Natural killer cell (primary cell): ENCODE measurements around the gene TSKU. TPM values are rescaled to one million over a fixed set of nuclear protein-coding genes. Genes with fewer than 3 reads are reported as not detected.

Source experiments
- ATAC-seq, 3 donors: fragments of 150-1000 bp in 2 of 3; fragments of 200-7000 bp in 1 of 3; cut with Tn5 transposase; 1 replicate in 1 of 3; 2 replicates in 2 of 3; pipeline ENCODE4 v1.10.0; 2021; ENCODE audit warnings: mild to moderate bottlenecking in 2 of 3, moderate library complexity in 2 of 3
- DNase-seq, 2 donors: peaks; one replicate each; pipeline versions ENCODE4 v3.0.0 to v3.0.0-alpha.2; 2013 to 2021; ENCODE audit warnings: mixed read lengths in 1 of 2
- H3K27ac ChIP-seq: one replicate; pipeline ENCODE4 v1.5.1; 2013; ENCODE audit warnings: mild to moderate bottlenecking, low read length
- H3K27me3 ChIP-seq: one replicate; pipeline ENCODE4 v1.6.1; 2013; ENCODE audit warnings: low read length; ENCODE audit not compliant: control insufficient read depth, insufficient read depth
- H3K36me3 ChIP-seq: one replicate; pipeline ENCODE4 v1.6.1; 2013; ENCODE audit warnings: low read length; ENCODE audit not compliant: control insufficient read depth, insufficient read depth
- H3K4me1 ChIP-seq: one replicate; pipeline ENCODE4 v1.6.1; 2013; ENCODE audit warnings: low read length; ENCODE audit not compliant: control insufficient read depth, insufficient read depth
- H3K4me3 ChIP-seq: one replicate; pipeline ENCODE4 v1.5.1; 2013; ENCODE audit warnings: low read length
- H3K9me3 ChIP-seq: one replicate; pipeline ENCODE4 v1.6.1; 2013; ENCODE audit warnings: low read length; ENCODE audit not compliant: control insufficient read depth, insufficient read depth
- H3K27ac Mint-ChIP-seq, 2 donors: one replicate each; pipeline ENCODE4 v1.8.0; 2022; ENCODE audit warnings: mild to moderate bottlenecking in 2 of 2, mixed read lengths in 2 of 2, moderate library complexity in 1 of 2
- H3K27me3 Mint-ChIP-seq, 2 donors: one replicate each; pipeline ENCODE4 v1.8.0; 2022; ENCODE audit warnings: low read depth in 2 of 2, mixed read lengths in 2 of 2
- H3K36me3 Mint-ChIP-seq: one replicate; pipeline ENCODE4 v1.8.0; 2022; ENCODE audit warnings: mixed read lengths
- H3K4me1 Mint-ChIP-seq, 2 donors: one replicate each; pipeline ENCODE4 v1.8.0; 2022; ENCODE audit warnings: mixed read lengths in 2 of 2
- H3K4me3 Mint-ChIP-seq: one replicate; pipeline ENCODE4 v1.8.0; 2022; ENCODE audit warnings: mild to moderate bottlenecking, moderate library complexity, mixed read lengths
- H3K9me3 Mint-ChIP-seq, 2 donors: one replicate each; pipeline ENCODE4 v1.8.0; 2022; ENCODE audit warnings: mixed read lengths in 2 of 2
- WGBS: methylation state at CpG from one replicate; pipeline ENCODE4 v1.1.7; 2013; ENCODE audit warnings: missing lambda C conversion rate; ENCODE audit not compliant: insufficient coverage; 5-methylcytosine and 5-hydroxymethylcytosine counted together
- intact Hi-C: fragments of 100-400 bp; cut with micrococcal nuclease; formaldehyde crosslinking; loops from one replicate; pipeline ENCODE4 v1.14.2; 2022
- total RNA-seq, 4 donors: library from RNA; stranded (reverse); fragments of 120-200 nt in 1 of 4; gene quantifications; one replicate each; pipeline versions ENCODE4 v1.2.3 to v1.2.4, GENCODE V29; 2013 to 2022
- TF ChIP-seq, protein P1 (sequence below): fragments of 200-600 bp; IDR thresholded peaks from one replicate; pipeline ENCODE4 v1.8.0; 2022; ENCODE audit warnings: antibody characterized with exemption

Gene TSKU
- total RNA-seq, 3 donors from 2014 or later (not counting 1 experiment from before 2014, with no cell fraction given): not detected

GRCh38 chr11:76777876-76778275, 5.3 kb upstream of the TSKU start:
- ATAC-seq: no peak
- 72% methylated on average over 1 of the region's 2 CpGs for WGBS
- Histone ChIP-seq H3K9me3 (no peaks in the 10 kb centered on the region), H3K27me3 (no peaks in the 10 kb centered on the region), H3K4me3 (no peak overlapping the region), H3K4me1 (no peaks in the 10 kb centered on the region), H3K27ac (no peak overlapping the region), H3K36me3 (no peaks in the 10 kb centered on the region)
- TF ChIP-seq, protein P1, sequence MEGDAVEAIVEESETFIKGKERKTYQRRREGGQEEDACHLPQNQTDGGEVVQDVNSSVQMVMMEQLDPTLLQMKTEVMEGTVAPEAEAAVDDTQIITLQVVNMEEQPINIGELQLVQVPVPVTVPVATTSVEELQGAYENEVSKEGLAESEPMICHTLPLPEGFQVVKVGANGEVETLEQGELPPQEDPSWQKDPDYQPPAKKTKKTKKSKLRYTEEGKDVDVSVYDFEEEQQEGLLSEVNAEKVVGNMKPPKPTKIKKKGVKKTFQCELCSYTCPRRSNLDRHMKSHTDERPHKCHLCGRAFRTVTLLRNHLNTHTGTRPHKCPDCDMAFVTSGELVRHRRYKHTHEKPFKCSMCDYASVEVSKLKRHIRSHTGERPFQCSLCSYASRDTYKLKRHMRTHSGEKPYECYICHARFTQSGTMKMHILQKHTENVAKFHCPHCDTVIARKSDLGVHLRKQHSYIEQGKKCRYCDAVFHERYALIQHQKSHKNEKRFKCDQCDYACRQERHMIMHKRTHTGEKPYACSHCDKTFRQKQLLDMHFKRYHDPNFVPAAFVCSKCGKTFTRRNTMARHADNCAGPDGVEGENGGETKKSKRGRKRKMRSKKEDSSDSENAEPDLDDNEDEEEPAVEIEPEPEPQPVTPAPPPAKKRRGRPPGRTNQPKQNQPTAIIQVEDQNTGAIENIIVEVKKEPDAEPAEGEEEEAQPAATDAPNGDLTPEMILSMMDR: no peak
- H3K36me3 Mint-ChIP-seq: peaks cover 15% of the 10 kb centered on the region
- H3K4me1 Mint-ChIP-seq: peaks cover 5 to 6% of the 10 kb centered on the region in 2 donors
- no peak overlapping the region for H3K27ac Mint-ChIP-seq
- no peak overlapping the region for H3K4me3 Mint-ChIP-seq
- peaks cover 46 to 48% of the 10 kb centered on the region in 2 donors for H3K27me3 Mint-ChIP-seq
- intact Hi-C loops: no loop called here
- no peak for DNase-seq
- peaks cover 7 to 11% of the 10 kb centered on the region in 2 donors for H3K9me3 Mint-ChIP-seq

- Histone ChIP-seq H3K4me3 (no peak overlapping the region), H3K36me3 (no peaks in the 10 kb centered on the region), H3K9me3 (no peaks in the 10 kb centered on the region), H3K27ac (no peak overlapping the region), H3K4me1 (peaks cover 5% of the 10 kb centered on the region), H3K27me3 (peaks cover under 1% of the 10 kb centered on the region)
- Mint-ChIP-seq H3K4me3 (no peak overlapping the region), H3K9me3 (peaks cover 7 to 11% of the 10 kb centered on the region in 2 donors), H3K27ac (no peak overlapping the region), H3K4me1 (peaks cover 5 to 7% of the 10 kb centered on the region in 2 donors), H3K27me3 (peaks cover 40 to 51% of the 10 kb centered on the region in 2 donors), H3K36me3 (peaks cover 15% of the 10 kb centered on the region)
- WGBS: 98% methylated on average over 3 of the region's 3 CpGs
- ATAC-seq (no peak), DNase-seq (no peak)
- TF ChIP-seq, protein P1: no peak
- intact Hi-C loops: no loop called here
Observed at GRCh38 chr11:76778874-76779273, 4.3 kb upstream of the TSKU start.

DNA sequence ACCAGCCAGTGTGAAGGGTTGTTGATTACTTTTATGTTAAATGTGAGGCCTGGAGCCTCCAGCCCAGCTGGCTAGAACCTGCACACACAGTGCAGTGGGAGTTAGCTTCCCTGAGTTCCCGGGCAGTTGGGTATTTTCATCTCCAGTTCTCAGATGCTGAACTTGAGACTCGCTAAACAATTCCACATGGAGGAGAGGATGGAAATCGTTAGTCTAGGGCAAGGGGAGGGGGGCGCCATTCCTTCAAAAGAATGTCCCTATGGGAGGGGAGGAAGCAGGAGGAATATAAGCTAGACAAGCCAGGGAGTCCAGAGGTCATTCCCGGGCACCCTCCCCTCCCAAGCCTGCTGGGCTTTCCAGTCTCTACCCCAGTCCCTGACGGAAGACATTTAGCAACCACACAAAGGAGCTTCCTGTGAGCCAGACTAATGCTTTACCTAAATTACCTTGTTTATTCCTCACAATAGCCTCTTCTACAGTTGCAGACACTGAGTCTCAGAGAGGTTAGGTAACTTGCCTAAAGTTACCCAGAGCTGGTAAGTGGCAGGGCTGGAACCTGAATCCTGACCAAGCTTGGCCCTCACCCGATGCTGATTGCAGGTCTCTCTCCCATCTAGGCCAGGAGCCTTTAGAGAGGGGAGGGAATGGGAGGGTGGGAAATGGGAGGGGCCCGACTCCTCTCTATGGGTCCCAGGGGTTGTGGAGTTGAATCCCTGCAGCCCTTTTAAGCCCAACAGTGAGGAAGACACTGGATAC, 1.9 kb upstream of the TSKU start:
- Histone ChIP-seq H3K36me3 (no peaks in the 10 kb centered on the region), H3K4me3 (no peak overlapping the region), H3K27me3 (peaks cover 9% of the 10 kb centered on the region), H3K9me3 (no peaks in the 10 kb centered on the region), H3K27ac (no peak overlapping the region), H3K4me1 (peaks cover 12% of the 10 kb centered on the region)
- H3K36me3 Mint-ChIP-seq: peaks cover 14% of the 10 kb centered on the region
- H3K27ac Mint-ChIP-seq: no peak overlapping the region
- peaks cover 5 to 7% of the 10 kb centered on the region in 2 donors for H3K4me1 Mint-ChIP-seq
- no peak for ATAC-seq
- intact Hi-C loops: no loop called here
- H3K4me3 Mint-ChIP-seq: no peak overlapping the region
- peaks cover 51 to 68% of the 10 kb centered on the region in 2 donors for H3K27me3 Mint-ChIP-seq
- TF ChIP-seq, protein P1: no peak
- peaks cover 7 to 11% of the 10 kb centered on the region in 2 donors for H3K9me3 Mint-ChIP-seq
- DNase-seq: no peak
- WGBS: 92% methylated on average over 8 of the region's 8 CpGs
